Measurements from ENCODE around the gene BIRC5.

BIRC5 gene

DNA sequence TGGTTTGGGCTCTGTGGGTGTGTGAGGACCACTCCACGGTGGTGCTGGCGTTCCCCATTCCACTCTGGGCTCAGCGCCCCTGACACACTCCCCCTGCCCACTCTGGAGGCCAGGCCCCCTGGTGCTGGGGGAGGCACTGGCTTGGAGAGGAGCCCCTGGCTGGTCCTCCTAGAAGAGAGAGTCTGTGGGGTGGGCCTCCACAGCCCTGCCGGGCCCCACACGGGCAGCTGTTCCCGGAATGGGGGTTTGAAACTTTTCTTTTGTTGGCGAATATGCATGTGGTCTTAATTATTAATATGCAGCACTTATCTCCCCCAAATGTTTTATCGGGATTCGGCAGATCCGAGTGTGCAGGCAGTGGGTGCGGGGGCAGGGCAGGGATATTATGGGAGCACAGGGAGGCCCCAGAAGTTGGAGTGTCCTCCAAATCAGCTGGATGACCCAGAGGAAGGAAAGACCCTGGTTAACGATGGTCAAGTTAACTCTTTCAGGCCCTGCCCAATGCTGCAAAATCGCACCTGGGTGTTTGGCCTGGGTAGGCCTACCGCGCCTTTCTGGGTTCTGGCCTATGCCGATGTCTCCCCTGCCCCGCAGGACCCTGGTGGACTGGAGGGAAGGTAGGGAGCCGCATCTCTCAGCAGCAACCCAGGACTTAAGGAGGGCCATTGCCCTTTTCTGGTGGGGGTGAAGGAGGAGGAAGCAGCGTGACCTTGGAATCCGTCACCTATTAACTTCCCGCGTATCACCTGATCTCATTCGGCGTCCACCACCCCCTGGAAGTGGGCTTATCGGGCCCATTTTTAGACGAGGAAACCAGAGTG is 53.4 kb downstream of the BIRC5 start:
- no peak for DNase-seq (ENCODE audit: low read depth)
- H3K4me3 ChIP-seq (ENCODE audit: low read depth, low read length) = no peak overlapping the region

DNA sequence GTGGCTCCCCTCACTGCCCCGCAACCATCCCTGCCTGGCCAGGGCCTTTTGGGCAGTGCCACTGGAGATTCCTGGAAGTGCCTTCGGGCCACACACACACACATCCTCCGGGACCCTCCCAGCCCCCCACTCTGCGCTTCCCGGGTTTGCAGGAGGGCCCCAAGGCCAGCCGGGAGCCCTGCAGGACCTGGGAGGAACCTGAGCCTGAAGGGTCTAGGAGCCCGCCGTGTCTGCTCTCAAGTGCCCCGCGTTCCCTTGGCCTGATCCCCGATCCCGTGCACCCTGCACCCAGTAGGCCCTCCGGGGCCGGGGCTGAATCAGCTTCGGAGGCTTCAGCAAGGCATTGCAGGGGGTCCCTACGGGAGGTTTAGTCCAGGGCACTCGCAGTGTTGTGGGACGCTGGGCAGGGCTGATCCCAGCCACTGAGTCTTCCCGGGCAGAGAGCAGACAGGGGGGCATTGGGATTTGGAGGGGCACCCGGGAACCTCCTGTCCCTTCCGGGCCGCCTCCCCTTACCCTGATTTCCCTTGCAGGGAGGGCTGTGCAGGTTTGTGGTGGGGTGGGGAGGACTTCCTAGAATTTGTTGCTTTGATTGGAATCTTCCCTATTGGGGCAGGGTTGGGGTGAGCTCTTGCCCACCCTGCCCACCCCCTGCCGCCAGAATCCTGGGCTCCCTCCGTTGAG is 54.3 kb downstream of the BIRC5 start:
- no peak for DNase-seq (ENCODE audit: low read depth)
- H3K4me3 ChIP-seq (ENCODE audit: low read depth, low read length) = no peak overlapping the region

DNA sequence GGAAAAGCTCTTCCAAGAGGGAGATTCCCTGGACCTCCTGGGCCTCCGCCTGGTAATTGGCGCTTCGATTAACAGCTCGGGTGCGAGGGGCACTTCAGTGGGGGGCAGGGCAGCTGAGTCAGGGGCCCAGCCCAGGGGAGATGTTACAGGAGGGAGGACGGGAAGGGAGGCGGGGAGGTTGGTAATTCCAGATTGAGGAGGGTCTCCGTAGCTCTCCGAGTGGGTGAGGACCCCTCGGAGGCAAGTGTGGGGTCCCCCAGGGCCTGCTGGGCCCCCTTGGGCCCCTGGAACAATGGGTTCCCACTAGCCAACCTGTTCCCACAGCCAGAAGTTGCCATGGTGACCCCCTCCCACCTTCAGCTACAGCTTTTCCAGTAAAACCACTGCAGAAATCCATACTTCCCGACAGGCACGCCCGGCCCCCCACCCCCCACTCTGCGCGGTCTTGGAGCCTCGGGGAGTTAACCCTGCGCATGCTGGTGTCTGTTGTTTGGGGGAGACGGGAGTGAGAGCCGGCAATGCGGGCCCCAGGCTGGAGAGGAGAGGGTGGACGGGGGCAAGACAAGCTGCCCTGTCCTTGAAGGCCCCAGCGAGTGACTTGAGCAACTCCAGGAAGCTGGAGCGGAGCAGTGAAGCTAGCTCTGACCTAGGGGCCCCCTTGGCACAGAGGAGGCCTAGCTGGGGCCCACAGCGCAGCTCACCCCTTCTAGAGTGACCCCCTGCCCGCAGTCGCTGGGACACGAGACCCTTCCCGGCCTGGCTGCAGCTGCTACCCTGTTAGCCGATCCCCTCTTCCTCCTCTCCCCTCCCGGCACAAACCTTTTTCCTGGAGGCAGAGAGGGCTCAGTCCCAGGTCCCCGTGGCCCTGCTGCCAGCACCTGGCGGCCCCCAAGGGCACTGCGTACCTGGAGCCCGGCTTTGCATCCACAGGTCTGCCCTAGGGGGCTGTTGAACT is 55.2 kb downstream of the BIRC5 start:
- no peak overlapping the region for H3K4me3 ChIP-seq (ENCODE audit: low read depth, low read length)
- DNase-seq (ENCODE audit: low read depth) = no peak

DNA sequence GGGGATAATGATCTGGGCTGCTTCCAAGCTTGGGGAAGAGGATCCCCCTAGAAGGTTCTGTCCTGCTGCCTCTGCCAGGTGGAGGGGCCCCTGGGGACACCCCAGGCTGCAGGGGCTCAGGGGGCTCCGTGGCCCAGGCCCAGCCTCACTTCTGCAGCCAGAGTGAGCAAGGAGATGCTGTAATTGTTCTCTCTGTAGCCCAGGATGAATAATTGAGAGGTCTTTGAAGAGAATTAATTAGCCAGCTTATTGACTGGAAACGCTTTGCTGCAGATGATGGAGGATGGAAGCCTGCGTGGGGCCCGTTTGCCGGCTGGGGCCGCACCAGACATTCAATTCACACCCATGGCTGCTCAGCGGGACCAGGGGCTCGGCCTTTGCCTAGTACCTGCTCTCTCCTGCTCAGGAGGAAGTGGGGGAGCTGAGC is 55.9 kb downstream of the BIRC5 start:
- no peak for DNase-seq (ENCODE audit: low read depth)
- no peak overlapping the region for H3K4me3 ChIP-seq (ENCODE audit: low read depth, low read length)

GRCh38 chr17:78271419-78272170 is 57.5 kb downstream of the BIRC5 start:
- DNase-seq (ENCODE audit: low read depth) = no peak
- H3K4me3 ChIP-seq (ENCODE audit: low read depth, low read length) = no peak overlapping the region

DNA sequence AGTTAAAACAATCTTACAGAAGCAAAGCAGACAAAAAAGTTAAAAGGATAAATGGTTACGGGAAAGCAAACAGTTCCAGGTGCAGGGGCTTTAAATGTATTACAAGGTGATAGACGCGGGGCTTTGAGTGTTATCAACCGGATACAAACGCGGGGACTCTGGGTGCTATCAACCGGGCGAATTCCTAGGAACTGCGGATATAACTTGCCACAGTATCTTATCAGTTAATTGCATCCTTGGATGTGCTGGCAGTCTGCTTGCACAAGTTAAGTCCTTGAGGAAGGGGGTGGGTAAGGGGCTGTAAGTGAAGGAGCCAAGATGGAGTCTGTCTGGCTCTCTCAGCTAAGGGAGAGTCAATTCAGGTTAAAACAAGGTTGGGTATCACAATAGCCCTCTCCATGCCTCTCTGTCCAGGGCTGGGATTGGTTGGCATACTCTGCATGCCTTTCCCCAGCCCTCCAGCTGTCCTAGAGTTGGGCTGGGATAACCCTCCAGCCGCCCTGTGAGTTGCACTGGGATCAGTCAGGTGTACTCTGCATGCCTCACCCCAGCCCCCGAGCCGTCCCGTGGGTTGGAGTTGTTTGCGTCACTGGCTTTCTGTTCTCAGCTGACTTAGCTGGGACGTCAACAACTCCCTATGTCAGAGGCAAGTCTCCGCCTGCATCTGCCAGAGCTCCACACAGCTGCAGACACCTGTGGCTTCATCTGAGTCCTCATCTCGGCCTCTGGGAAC is 58.3 kb downstream of the BIRC5 start:
- DNase-seq (ENCODE audit: low read depth) = peak; percentile 69
- no peak overlapping the region for H3K4me3 ChIP-seq (ENCODE audit: low read depth, low read length)

- DNase-seq (ENCODE audit: low read depth) = no peak
- no peak overlapping the region for H3K4me3 ChIP-seq (ENCODE audit: low read depth, low read length)
Measured at GRCh38 chr17:78272914-78273258, 58.8 kb downstream of the BIRC5 start.

DNA sequence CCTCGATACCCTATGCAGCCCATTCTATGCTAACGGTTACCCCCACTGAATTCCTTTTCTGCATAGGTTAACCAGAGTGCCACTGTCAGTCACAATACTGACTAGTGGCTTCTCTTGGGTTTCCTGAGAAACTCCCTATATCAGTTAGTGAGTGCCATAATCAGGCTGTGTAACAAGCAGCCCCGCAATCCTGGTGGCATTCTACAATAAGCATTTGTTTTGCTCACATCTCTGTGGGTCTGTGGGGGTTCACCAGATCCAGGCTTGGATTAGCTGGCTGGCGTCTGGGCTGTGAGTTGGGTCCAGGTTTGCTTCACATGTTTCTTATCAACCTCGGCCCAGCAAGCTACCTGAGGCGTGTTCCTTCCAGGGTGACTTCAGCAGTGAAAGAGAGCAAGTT is 59.8 kb downstream of the BIRC5 start:
- no peak overlapping the region for H3K4me3 ChIP-seq (ENCODE audit: low read depth, low read length)
- no peak for DNase-seq (ENCODE audit: low read depth)
